Measurements from ENCODE around the gene DYNLT5.
"Not testable (repeated sequence)": the region's sequence is repeated elsewhere in the genome, so short reads cannot be mapped to it uniquely, and the experiment has no call there.

DYNLT5 gene

DNA sequence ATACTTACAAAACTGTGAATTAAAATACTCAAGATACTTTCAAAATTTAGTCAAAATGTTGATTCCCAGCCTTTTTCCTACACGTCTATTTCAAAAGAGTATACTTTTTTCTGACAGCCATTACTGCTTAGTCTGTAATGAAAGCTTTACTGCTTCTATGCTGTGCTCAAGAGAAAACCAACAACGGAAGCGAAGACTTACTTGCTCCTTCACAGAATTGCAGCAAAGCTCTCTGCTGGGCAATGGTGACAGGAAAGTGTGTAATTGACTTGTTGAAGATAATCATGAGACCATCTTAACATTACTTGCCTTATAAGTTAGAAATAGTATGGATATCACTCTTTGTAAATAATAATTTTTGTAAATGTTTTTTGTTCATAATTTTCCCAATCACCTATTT lies 1.7 kb upstream of the DYNLT5 start:
- no peak for DNase-seq (ENCODE audit: low spot score)

DNA sequence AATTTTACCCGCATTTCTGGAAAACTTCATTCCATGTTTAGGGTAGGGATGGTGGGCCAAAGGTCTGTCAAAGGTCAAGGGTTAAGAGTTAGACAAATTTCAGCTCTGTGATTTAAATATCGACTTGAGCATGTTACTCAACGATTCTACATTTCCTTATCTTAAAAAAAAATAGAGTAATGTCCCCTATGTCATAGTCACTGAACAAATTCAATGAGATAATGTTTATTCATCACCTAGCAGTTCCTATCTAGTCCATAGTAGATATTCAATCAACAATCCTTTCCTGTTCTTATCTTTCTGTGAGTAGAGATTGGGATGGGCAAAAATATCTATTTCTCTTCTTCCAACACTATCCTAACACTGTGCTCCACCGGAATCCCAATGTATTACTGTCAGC lies 1.1 kb upstream of the DYNLT5 start:
- DNase-seq (ENCODE audit: low spot score) = no peak

DNA sequence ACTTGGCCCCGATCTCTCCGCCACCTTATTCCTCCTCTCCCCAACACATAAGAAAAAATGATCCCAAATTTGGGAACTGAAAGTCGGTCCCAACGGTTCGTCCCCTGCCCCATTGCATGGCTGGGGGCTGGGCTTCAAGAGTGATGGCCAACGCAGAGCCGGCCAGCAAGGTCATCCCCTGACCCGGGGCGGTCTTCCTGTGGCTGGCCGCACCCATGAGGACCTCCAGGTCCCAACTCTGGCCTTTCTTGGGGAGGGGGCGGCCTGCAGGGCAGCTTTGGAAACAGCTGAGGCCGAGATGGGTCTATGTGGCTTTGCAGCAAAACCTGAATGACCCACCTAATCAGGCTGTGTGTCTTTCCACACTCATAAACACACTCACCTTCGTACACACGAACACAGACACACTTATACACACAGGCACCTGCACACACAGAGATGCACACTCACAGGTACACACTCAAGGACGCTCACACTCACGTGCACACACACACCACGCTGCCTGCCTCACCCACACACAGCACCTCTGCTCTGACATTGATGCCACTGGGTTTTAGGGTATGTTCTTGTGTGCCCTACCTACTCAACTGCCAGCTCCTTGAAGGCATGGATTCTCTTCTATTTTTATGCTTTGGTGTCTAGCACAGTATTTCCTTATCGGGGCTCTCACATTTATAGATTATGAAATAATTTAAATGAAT lies 562 bp downstream of the DYNLT5 start:
- DNase-seq (ENCODE audit: low spot score) = no peak

DNA sequence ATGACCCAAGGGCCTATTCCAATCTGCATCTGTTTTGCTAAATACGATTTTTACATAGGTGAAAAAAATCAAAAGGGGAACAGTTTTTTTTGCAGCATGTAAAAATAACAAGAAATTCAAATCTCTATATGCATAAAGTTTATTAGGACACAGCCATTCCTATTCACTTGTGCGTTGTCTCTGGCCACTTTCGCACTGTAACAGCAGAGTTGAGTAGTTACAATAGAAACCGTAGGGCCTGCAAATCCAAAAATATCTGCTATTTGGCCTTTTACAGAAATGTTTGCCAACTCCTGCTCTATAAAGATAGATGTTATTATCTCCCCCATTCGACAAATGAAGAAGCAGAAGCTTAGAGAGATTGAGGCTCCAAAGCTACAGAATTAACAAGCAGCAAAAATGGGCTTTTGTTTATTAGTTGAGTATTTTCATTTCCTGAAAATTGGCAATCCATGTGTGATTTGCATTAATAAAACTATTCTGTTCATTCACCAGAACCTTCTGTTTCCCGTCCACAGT lies 5.5 kb downstream of the DYNLT5 start:
- no peak for DNase-seq (ENCODE audit: low spot score)

DNA sequence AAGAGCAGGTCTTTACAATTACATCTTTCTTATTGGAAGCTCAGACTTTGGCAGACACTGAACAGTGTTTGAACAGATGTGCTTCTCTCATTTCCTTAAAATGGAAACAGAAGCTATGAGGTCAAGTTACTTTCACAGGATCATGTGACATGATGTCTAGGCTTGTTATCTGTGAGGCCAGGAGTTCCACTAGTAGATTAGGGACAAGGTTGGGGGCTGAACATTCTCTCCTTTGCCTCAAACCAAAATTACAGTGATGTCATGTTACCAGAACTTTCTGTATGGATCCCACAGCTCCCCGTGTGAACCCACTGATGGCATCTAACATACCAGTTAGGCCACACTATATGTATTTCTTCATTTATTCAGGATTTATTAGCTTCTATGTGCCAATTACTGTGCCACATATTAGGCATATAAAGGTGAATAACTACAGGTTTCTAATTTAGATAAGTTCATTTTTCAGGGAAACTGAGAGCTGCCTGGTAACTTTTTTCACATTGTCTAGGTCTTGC lies 6.0 kb downstream of the DYNLT5 start:
- DNase-seq (ENCODE audit: low spot score) = no peak

DNA sequence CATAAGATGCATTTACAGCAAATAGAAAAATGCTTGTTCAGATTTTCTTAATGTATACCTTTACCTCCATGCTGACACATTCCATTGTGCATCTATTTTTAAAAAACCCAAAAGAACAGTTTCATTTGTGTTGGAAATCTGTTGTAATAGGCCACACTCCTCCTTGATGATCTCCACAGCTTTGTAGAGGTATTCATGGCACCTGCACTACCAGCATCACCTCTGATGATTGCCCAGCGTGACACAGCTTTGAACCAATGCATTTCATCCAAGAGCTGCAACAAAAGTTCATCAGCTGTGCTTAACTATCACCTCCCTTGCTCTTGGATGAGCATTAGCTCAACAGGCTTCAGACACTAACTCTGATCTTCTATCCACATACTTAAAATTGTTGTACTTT lies 8.2 kb downstream of the DYNLT5 start:
- DNase-seq (ENCODE audit: low spot score) = no peak

- no peak for DNase-seq (ENCODE audit: low spot score)
Observed at GRCh38 chr1:66761221-66761620, 9.0 kb downstream of the DYNLT5 start.

GRCh38 chr1:66764994-66765578 lies 12.8 kb downstream of the DYNLT5 start:
- DNase-seq (ENCODE audit: low spot score) = peak; percentile 49

GRCh38 chr1:66767626-66768025 lies 15.4 kb downstream of the DYNLT5 start:
- DNase-seq (ENCODE audit: low spot score) = no peak

DNA sequence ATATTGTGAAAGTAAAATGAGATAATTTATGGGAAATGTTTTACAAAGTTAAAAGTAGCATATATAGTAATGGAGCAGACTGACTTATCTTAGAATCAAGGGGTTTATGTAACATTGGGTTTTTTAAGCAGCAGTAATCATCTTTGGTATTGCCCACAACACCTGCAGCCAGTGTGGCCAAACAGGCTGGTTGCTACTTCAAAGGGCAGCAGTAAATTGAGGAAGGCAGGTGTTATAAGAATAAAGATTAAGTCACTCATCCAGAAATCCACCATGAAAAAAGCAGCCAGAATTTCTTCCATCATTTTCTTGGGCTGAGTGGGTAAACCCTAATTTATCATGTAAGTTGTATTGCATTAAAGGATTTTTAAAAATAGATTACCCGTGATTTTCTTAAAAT lies 16.7 kb downstream of the DYNLT5 start:
- DNase-seq (ENCODE audit: low spot score) = no peak

DNA sequence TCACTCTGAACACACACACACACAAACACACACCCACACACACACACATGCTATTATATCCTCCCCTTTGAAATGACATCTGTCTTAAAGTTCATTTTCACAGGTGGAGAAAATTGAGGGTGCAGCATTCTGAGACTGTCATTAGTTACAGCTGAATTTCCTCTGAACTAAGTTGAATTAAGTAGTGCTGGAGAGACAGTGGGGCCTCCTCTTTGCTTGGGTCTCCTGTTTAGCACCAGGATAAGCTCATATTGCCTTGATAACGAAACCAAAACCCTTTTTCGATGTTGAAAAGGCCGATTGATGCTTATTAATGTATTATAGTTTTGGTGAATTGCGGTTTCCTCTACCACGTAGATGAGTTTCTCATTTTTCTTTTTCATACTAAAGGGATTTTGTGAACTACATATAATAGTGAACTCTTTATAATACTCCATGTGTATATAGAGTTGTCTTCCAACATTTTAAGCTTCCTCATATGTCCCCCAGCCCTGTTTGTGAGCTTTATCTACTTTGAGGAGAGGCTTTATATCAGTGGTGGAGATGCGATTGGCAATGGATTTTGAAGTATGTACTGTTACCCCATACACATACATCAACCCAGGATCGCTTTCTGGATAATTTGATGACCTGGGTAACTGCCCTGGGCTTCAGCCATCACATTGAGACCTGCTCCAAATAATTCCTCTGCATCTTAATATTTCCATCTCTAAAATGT lies 17.4 kb downstream of the DYNLT5 start:
- DNase-seq (ENCODE audit: low spot score) = no peak

GRCh38 chr1:66770240-66770639 lies 18.0 kb downstream of the DYNLT5 start:
- DNase-seq (ENCODE audit: low spot score) = no peak

GRCh38 chr1:66770694-66771093 lies 18.4 kb downstream of the DYNLT5 start:
- no peak for DNase-seq (ENCODE audit: low spot score)

DNA sequence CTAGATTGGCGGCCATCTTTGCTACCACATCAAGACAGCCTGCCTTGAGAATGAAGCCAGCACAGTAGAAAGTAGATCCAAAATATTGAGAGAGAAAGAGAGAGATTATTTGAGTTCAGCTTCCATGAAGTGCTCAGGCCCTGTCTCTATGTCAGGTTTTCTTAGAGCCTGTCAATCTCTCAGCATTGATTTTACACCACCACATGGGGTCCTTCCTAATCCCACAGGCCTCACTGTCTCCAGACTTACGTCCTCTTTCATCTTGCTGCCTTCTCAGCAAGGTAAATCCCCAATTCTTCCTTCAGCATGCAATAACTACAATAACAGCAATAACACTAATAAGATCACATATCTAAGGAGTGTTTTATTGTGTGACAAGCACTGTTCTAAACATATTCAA lies 21.0 kb downstream of the DYNLT5 start:
- no peak for DNase-seq (ENCODE audit: low spot score)

- DNase-seq (ENCODE audit: low spot score) = no peak
Observed at GRCh38 chr1:66774438-66774837, 22.2 kb downstream of the DYNLT5 start.

- no peak for DNase-seq (ENCODE audit: low spot score)
Observed at GRCh38 chr1:66775646-66776045, 23.4 kb downstream of the DYNLT5 start.

DNA sequence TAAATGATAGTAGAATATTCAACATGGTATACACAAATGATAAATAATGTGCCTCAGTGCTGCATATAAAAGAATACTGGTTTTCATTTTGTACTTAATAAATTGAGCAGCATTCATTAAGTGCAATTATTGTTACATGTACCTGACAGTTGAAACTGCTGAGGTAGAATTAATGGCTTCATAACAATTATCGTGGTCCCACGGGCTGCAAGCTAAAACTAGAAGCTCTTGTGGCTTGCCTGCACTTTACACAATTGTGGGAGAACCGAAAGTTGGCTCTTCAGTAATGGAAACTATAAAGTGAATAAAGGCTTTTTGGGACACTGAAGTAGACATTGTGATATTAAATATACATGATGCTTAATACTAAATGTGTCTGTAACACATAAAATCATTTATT lies 25.6 kb downstream of the DYNLT5 start:
- DNase-seq (ENCODE audit: low spot score) = no peak

GRCh38 chr1:66778266-66778665 lies 26.0 kb downstream of the DYNLT5 start:
- no peak for DNase-seq (ENCODE audit: low spot score)

GRCh38 chr1:66778969-66779368 lies 26.7 kb downstream of the DYNLT5 start:
- DNase-seq (ENCODE audit: low spot score) = no peak

DNA sequence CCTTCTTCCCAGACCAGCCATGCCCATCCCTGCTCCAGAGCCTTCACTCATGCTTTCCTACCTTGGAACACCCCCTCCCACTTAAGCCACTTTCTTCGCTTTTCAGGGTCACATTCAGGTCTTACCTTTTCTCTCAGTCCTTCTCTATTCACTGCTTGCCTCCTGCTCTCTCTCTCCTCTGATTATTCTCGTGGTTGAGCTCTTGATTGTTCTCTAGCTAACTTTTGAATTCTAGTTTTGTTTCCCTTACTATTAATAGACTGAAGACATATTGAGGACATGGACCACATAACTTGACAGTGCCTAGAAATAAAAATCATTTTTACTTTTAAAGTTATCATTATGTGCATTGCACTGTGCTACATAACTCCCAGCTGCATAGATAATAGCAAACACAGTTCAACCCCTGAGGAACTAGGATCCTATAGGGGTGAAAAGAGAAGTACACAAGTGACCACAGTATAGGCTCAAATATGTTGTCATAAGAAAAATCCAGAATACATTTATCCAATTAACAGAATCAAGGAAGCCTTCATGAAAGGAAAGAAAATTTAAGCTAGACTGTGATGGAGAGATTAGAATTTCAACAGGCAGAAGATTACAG lies 27.3 kb downstream of the DYNLT5 start:
- DNase-seq (ENCODE audit: low spot score) = no peak

- not testable (repeated sequence) for DNase-seq (ENCODE audit: low spot score)
Observed at GRCh38 chr1:66785800-66786199, 33.5 kb downstream of the DYNLT5 start.

DNA sequence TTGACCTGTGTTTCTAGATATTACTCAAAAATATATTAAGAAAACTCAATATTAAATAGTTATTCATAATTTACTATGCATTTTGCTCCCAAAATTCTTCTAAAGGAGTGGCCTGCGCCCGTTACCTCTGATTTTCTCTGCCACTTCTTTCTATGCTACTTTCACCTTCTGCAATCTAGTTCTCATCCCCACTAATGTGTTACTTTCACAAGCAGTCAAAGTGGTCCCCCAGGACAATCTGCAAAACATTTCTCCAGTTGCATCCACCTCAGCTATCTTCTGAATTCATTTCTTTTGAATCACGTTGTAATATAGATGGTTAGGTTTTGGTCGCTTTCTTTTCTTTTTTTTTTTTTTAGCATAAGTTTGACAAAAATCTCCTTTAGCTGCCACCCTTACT lies 35.4 kb downstream of the DYNLT5 start:
- DNase-seq (ENCODE audit: low spot score) = no peak

All from AG08396 (cell line).